Measurements from ENCODE around the gene PRKAR1A.
"Not testable (repeated sequence)": the region's sequence is repeated elsewhere in the genome, so short reads cannot be mapped to it uniquely, and the experiment has no call there.

PRKAR1A gene

GRCh38 chr17:68578236-68578635 is 66.0 kb downstream of the PRKAR1A start:
- no peaks in the 10 kb centered on the region for H3K36me3 ChIP-seq (ENCODE audit: insufficient read depth)
- TF ChIP-seq CTCF (conservative IDR thresholded peaks at IDR 0.05; ENCODE audit: low read depth, low read length): no peak
- H3K4me1 ChIP-seq (ENCODE audit: low read depth, poor library complexity, severe bottlenecking): no peaks in the 10 kb centered on the region
- no peak overlapping the region for H3K9ac ChIP-seq
- H3K79me2 ChIP-seq (ENCODE audit: insufficient read depth, low read depth): no peaks in the 10 kb centered on the region
- no peak overlapping the region for H3K27ac ChIP-seq
- H2AFZ ChIP-seq (ENCODE audit: low read depth): no peak overlapping the region
- no peak overlapping the region for H3K4me2 ChIP-seq
- H4K20me1 ChIP-seq (ENCODE audit: insufficient read depth): no peaks in the 10 kb centered on the region
- no peak overlapping the region for H3K4me3 ChIP-seq (IDR thresholded peaks at IDR 0.05; ENCODE audit: insufficient read depth, low read depth, low read length)
- no peaks in the 10 kb centered on the region for H3K27me3 ChIP-seq (ENCODE audit: insufficient read depth, low read depth)

DNA sequence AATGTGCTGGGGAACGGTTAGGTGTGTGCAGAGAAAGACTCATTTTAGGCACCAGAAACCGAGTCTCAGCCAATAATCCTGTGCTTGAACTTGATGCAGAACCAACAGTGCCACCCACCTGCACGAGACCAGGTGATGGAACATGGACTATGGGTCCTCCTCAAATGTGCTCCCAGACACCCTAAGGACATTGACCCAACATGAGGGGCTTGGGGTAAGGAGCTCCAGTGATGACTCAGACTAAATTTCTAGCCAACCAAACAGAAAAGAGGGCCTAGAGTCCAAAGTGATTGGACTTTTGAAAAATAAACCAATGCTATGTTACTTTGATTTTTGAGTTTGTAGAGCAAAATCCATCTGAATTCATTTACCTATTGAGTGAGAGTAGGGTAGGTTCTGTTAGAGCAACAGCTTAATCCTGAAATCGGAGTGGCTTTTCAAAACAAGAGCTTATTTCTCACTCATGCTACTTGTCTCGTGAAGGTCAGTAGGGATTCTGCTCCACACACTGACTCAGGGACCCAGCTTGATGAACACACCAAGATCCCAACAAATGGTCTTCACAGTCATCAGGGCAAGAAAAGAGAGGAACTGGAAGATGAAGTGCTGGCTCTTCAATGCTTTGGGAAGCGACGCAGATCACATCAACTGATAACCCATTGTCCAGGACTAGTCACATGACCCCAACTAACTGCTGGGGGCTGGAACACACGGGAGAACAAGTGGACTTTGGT is 67.1 kb downstream of the PRKAR1A start:
- Histone ChIP-seq H3K9ac (no peak overlapping the region), H3K36me3 (ENCODE audit: insufficient read depth) (no peaks in the 10 kb centered on the region), H3K27me3 (ENCODE audit: insufficient read depth, low read depth) (no peaks in the 10 kb centered on the region), H4K20me1 (ENCODE audit: insufficient read depth) (no peaks in the 10 kb centered on the region), H3K79me2 (ENCODE audit: insufficient read depth, low read depth) (no peaks in the 10 kb centered on the region), H2AFZ (ENCODE audit: low read depth) (no peak overlapping the region), H3K4me1 (ENCODE audit: low read depth, poor library complexity, severe bottlenecking) (no peaks in the 10 kb centered on the region), H3K4me2 (no peak overlapping the region), H3K27ac (no peak overlapping the region), H3K4me3 (IDR thresholded peaks at IDR 0.05; ENCODE audit: insufficient read depth, low read depth, low read length) (no peak overlapping the region)
- no peak for TF ChIP-seq CTCF (conservative IDR thresholded peaks at IDR 0.05; ENCODE audit: low read depth, low read length)

GRCh38 chr17:68580236-68580770 is 68.1 kb downstream of the PRKAR1A start:
- H3K79me2 ChIP-seq (ENCODE audit: insufficient read depth, low read depth): no peaks in the 10 kb centered on the region
- no peaks in the 10 kb centered on the region for H4K20me1 ChIP-seq (ENCODE audit: insufficient read depth)
- no peaks in the 10 kb centered on the region for H3K36me3 ChIP-seq (ENCODE audit: insufficient read depth)
- H3K4me2 ChIP-seq: no peak overlapping the region
- H3K9ac ChIP-seq: no peak overlapping the region
- no peaks in the 10 kb centered on the region for H3K27me3 ChIP-seq (ENCODE audit: insufficient read depth, low read depth)
- no peak overlapping the region for H3K27ac ChIP-seq
- no peak overlapping the region for H2AFZ ChIP-seq (ENCODE audit: low read depth)
- no peak for TF ChIP-seq CTCF (conservative IDR thresholded peaks at IDR 0.05; ENCODE audit: low read depth, low read length)
- H3K4me3 ChIP-seq (IDR thresholded peaks at IDR 0.05; ENCODE audit: insufficient read depth, low read depth, low read length): no peak overlapping the region
- H3K4me1 ChIP-seq (ENCODE audit: low read depth, poor library complexity, severe bottlenecking): no peaks in the 10 kb centered on the region

DNA sequence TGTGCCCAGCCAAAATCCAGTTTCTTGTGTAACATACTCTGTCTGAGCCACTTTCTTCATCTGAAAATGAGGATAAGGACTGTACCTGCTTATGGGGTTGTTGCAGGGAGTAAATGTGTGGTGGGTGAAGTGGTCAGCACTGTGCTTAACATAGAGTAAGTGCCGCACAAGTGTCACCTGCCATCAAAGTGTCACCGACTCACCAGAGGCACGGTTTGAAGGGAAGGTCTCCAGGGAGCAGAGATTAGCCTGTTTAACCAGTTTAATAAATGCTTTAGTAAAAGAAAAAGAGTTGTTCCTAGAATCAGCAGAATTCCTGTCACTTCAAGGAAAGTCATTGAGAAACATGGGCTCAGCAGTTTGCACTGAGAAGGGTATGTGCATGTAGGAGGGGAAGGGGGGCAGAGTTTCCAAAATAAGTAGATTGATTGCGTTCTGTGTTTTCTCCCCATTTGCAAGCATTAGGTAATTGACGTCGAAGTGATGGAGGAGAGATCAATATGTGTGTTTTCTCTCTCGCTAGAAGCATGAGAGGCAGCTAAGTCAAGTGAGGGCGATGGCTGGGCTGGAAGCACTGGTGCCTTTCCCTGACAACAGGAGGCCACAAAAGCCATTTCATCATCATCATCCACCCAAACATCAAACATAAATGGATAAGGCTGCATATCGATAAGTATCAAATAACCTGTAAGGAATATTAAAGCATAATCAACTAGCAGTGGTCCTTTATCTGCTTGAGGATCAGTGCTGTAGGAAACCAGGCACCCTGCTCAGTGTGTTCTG is 69.8 kb downstream of the PRKAR1A start:
- Histone ChIP-seq H3K79me2 (ENCODE audit: insufficient read depth, low read depth) (no peaks in the 10 kb centered on the region), H3K27me3 (ENCODE audit: insufficient read depth, low read depth) (no peaks in the 10 kb centered on the region), H2AFZ (ENCODE audit: low read depth) (no peak overlapping the region), H3K4me3 (IDR thresholded peaks at IDR 0.05; ENCODE audit: insufficient read depth, low read depth, low read length) (no peak overlapping the region), H3K27ac (no peak overlapping the region), H3K9ac (no peak overlapping the region), H3K4me1 (ENCODE audit: low read depth, poor library complexity, severe bottlenecking) (no peaks in the 10 kb centered on the region), H4K20me1 (ENCODE audit: insufficient read depth) (no peaks in the 10 kb centered on the region), H3K36me3 (ENCODE audit: insufficient read depth) (no peaks in the 10 kb centered on the region), H3K4me2 (no peak overlapping the region)
- no peak for TF ChIP-seq CTCF (conservative IDR thresholded peaks at IDR 0.05; ENCODE audit: low read depth, low read length)

DNA sequence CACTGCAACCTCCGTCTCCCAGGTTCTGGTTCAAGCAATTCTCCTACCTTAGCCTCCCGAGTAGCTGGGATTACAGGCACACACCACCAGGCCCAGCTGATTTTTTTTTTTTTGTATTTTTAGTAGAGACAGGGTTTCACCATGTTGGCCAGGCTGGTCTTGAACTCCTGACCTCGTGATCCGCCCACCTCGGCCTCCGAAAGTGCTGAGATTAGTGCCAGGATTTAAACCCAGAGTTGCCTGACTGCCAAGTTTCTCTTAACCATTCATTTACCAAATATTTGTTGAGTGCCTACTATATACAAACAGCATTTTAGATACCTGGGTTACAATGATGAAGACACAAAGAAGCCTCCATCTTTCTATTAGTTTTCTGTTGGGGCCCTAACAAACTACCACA is 70.6 kb downstream of the PRKAR1A start:
- H3K36me3 ChIP-seq (ENCODE audit: insufficient read depth); H4K20me1 ChIP-seq (ENCODE audit: insufficient read depth); H3K9ac ChIP-seq; H2AFZ ChIP-seq (ENCODE audit: low read depth); H3K79me2 ChIP-seq (ENCODE audit: insufficient read depth, low read depth); H3K4me1 ChIP-seq (ENCODE audit: low read depth, poor library complexity, severe bottlenecking); H3K27me3 ChIP-seq (ENCODE audit: insufficient read depth, low read depth); H3K4me3 ChIP-seq (IDR thresholded peaks at IDR 0.05; ENCODE audit: insufficient read depth, low read depth, low read length); H3K27ac ChIP-seq; H3K4me2 ChIP-seq: not testable (repeated sequence)

Measured in KMS-11 (cell line).